Neuronal stem cell (in vitro differentiated cells): Measurements from ENCODE around the gene PNPLA7.
A peak's percentile ranks its signal among the peaks of the same experiment; 100 is the strongest.

Source experiments
- DNase-seq: peaks from one replicate; pipeline ENCODE4 v3.0.0-alpha.2; 2013; ENCODE audit warnings: low spot score
- H2AFZ ChIP-seq: one replicate; pipeline ENCODE4 v1.6.1; 2013; ENCODE audit warnings: mild to moderate bottlenecking, low read length, inconsistent platforms
- H2AK5ac ChIP-seq: 2 replicates; pipeline ENCODE4 v1.6.1; 2013; ENCODE audit warnings: low read depth, mild to moderate bottlenecking, inconsistent platforms, low read length, moderate library complexity, mixed read lengths
- H2BK120ac ChIP-seq: 2 replicates; pipeline ENCODE4 v1.6.1; 2013; ENCODE audit warnings: low read depth, mild to moderate bottlenecking, inconsistent platforms, low read length, moderate library complexity, mixed read lengths
- H2BK12ac ChIP-seq: one replicate; pipeline ENCODE4 v1.6.1; 2013; ENCODE audit warnings: low read length, inconsistent platforms
- H2BK15ac ChIP-seq: 2 replicates; pipeline ENCODE4 v1.6.1; 2013; ENCODE audit warnings: mild to moderate bottlenecking, low read length, inconsistent platforms, mixed read lengths
- H2BK5ac ChIP-seq: one replicate; pipeline ENCODE4 v1.6.1; 2013; ENCODE audit warnings: inconsistent platforms, mild to moderate bottlenecking, low read length, moderate library complexity
- H3K14ac ChIP-seq: one replicate; pipeline ENCODE4 v1.6.1; 2013; ENCODE audit warnings: low read length, inconsistent platforms
- H3K18ac ChIP-seq: 2 replicates; pipeline ENCODE4 v1.6.1; 2013; ENCODE audit warnings: low read length, inconsistent platforms
- H3K23ac ChIP-seq: 2 replicates; pipeline ENCODE4 v1.6.1; 2013; ENCODE audit warnings: low read depth, mild to moderate bottlenecking, mixed read lengths, low read length, inconsistent platforms; ENCODE audit not compliant: poor library complexity
- H3K27ac ChIP-seq: replicated peaks from 3 replicates; pipeline ENCODE4 v1.5.1; 2013; ENCODE audit warnings: low read length, inconsistent platforms
- H3K27me3 ChIP-seq, 3 experiments: 2 replicates each; pipeline ENCODE4 v1.6.1; 2013; ENCODE audit warnings: low read length in 3 of 3, mild to moderate bottlenecking in 2 of 3, inconsistent platforms in 1 of 3, low read depth in 1 of 3, mixed read lengths in 1 of 3, moderate library complexity in 1 of 3; ENCODE audit not compliant: control insufficient read depth in 3 of 3, insufficient read depth in 3 of 3
- H3K36me3 ChIP-seq, 2 donors: replicated peaks in 1 of 2; 2 replicates each; pipeline ENCODE4 v1.6.1; 2013; ENCODE audit warnings: low read length in 2 of 2; ENCODE audit not compliant: control insufficient read depth in 2 of 2, insufficient read depth in 2 of 2
- H3K4ac ChIP-seq: 2 replicates; pipeline ENCODE4 v1.6.1; 2013; ENCODE audit warnings: inconsistent platforms, mild to moderate bottlenecking, low read length, moderate library complexity
- H3K4me1 ChIP-seq, 2 donors: 1 replicate in 1 of 2; 2 replicates in 1 of 2; pipeline ENCODE4 v1.6.1; 2013; ENCODE audit warnings: low read length in 2 of 2, low read depth in 1 of 2; ENCODE audit not compliant: control insufficient read depth in 2 of 2, insufficient read depth in 1 of 2
- H3K4me2 ChIP-seq: one replicate; pipeline ENCODE4 v1.6.1; 2013; ENCODE audit warnings: mild to moderate bottlenecking, low read length, inconsistent platforms; ENCODE audit not compliant: insufficient read depth, poor library complexity, severe bottlenecking
- H3K4me3 ChIP-seq, 2 donors: 2 replicates each; pipeline ENCODE4 v1.5.1; 2013; ENCODE audit warnings: low read length in 2 of 2, mild to moderate bottlenecking in 2 of 2, inconsistent platforms in 1 of 2, moderate library complexity in 1 of 2
- H3K79me1 ChIP-seq: one replicate; pipeline ENCODE4 v1.6.1; 2013; ENCODE audit warnings: low read depth, mild to moderate bottlenecking, inconsistent platforms, low read length, moderate library complexity
- H3K9ac ChIP-seq: one replicate; pipeline ENCODE4 v1.6.1; 2013; ENCODE audit warnings: mild to moderate bottlenecking, low read depth, low read length, inconsistent platforms; ENCODE audit not compliant: poor library complexity
- H3K9me3 ChIP-seq, 2 donors: replicated peaks in 1 of 2; 2 replicates each; pipeline versions ENCODE3 to v1.6.1; 2013; ENCODE audit warnings: low read length in 2 of 2, mild to moderate bottlenecking in 2 of 2, inconsistent platforms in 1 of 2, low read depth in 1 of 2, mixed read lengths in 1 of 2, moderate library complexity in 1 of 2; ENCODE audit not compliant: control insufficient read depth in 2 of 2, insufficient read depth in 1 of 2
- H4K8ac ChIP-seq: one replicate; pipeline ENCODE4 v1.6.1; 2013; ENCODE audit warnings: low read depth, mild to moderate bottlenecking, inconsistent platforms, low read length, moderate library complexity
- H4K91ac ChIP-seq: one replicate; pipeline ENCODE4 v1.6.1; 2013; ENCODE audit warnings: low read length, low read depth, mild to moderate bottlenecking, inconsistent platforms; ENCODE audit not compliant: poor library complexity
- WGBS, 2 donors: extraction: QIAGEN DNeasy Blood & Tissue Kit; methylation state at CpG; one replicate each; pipeline ENCODE4 v1.1.7; 2013; ENCODE audit warnings: missing lambda C conversion rate in 2 of 2, mixed read lengths in 1 of 2; ENCODE audit not compliant: insufficient read length in 2 of 2, insufficient replicate concordance in 1 of 2; ENCODE audit errors: extremely low coverage in 2 of 2; 5-methylcytosine and 5-hydroxymethylcytosine counted together

PNPLA7 gene

DNA sequence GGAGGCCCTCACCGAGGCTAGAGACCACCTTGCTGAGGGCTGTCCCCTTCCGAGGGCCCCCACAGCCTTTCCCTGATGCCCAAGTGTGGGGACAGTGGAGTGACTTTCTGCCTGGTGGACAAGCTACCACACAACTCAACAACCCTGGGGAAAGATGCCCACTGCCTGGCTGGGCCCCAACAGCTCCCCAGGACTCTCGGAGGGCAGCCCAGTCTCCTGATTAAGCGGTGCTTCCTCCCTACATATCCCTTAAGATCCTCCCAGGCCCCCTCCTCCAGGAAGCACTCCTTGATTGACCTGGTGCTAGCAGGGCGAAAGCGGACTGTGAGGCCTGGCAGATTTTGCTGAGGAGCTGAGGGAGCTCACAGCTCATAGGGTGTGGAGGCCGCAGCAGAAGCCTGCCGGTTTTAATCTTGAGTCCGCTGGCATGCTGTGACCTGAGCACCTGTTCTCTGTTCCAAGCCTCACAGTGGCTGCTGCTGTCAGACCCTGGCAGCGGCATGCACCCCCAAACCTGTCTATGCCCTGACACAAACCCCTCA is 93.3 kb downstream of the PNPLA7 start:
- no peak overlapping the region for H2BK120ac ChIP-seq
- no peaks in the 10 kb centered on the region for H3K9me3 ChIP-seq
- H3K18ac ChIP-seq = no peak overlapping the region
- H2AFZ ChIP-seq = no peak overlapping the region
- DNase-seq = no peak
- H3K4me3 ChIP-seq = no peak overlapping the region
- H3K9ac ChIP-seq = no peak overlapping the region
- H3K36me3 ChIP-seq = peaks cover 26 to 53% of the 10 kb centered on the region in 2 donors
- H3K27ac ChIP-seq = no peak overlapping the region
- no peak overlapping the region for H3K4me2 ChIP-seq
- H2BK12ac ChIP-seq = no peak overlapping the region
- no peaks in the 10 kb centered on the region for H3K27me3 ChIP-seq
- no peak overlapping the region for H4K8ac ChIP-seq
- H2AK5ac ChIP-seq = peak overlapping the region; percentile 70
- H2BK15ac ChIP-seq = no peak overlapping the region
- H3K4me1 ChIP-seq = peaks cover 11 to 26% of the 10 kb centered on the region in 2 donors
- peaks cover 28% of the 10 kb centered on the region for H3K79me1 ChIP-seq
- H4K91ac ChIP-seq = no peak overlapping the region
- no peak overlapping the region for H3K4ac ChIP-seq
- peak overlapping the region; percentile 93 for H3K23ac ChIP-seq
- no peak overlapping the region for H3K14ac ChIP-seq
- H2BK5ac ChIP-seq = no peak overlapping the region
- no CpG with 5 or more reads among the region's 10 CpGs for WGBS, 2 donors

DNA sequence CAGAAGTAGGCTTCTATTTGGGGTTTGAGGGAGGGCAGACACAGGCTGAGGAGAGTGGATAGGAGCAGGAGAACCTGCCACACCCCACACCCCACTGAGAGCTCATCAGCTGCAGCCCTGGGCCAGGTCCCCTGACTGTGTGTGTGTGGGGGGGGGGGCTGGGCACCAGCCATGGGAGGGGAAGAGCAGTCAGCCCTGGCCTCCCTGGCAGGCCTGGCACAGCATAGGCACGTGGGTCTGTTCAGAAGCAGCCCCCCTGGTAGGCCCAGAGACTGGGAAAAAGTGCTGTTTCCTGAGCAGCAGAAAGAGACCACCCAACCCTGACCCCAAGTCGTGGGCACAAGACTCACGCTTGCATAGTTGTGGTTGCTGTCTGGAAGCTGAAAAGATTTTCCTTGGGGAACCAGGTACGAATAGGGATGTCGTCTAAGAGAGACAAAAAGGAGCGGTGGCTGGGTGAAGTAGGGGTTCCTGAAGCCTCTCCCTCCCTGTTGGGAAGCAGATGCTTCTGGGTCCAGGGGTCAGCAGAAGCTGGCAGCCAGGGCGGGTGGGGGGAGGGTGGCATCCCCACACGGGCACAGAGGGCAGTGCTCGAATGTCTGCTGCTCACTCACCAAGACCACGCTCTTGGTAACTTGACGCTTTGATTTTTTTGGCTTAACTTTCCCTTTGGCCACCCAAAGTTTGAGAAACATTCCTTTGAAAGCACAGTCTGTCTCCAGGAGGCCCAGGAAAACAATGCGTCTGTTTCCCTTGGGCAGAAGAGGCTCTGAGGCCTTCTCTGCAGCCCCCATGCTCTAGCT is 93.9 kb downstream of the PNPLA7 start:
- no peak overlapping the region for H4K8ac ChIP-seq
- no peak overlapping the region for H3K9ac ChIP-seq
- H3K23ac ChIP-seq = peak overlapping the region; percentile 73
- H2BK120ac ChIP-seq = no peak overlapping the region
- no peaks in the 10 kb centered on the region for H3K27me3 ChIP-seq
- no peak overlapping the region for H3K27ac ChIP-seq
- peak overlapping the region; percentile 75 for H2BK5ac ChIP-seq
- no peak overlapping the region for H2AFZ ChIP-seq
- no peak overlapping the region for H3K4ac ChIP-seq
- peaks cover 11 to 26% of the 10 kb centered on the region in 2 donors for H3K4me1 ChIP-seq
- no peak overlapping the region for H2BK15ac ChIP-seq
- no CpG with 5 or more reads among the region's 12 CpGs for WGBS, 2 donors
- no peak overlapping the region for H4K91ac ChIP-seq
- H3K14ac ChIP-seq = no peak overlapping the region
- no peak overlapping the region for H2AK5ac ChIP-seq
- no peak overlapping the region for H3K4me3 ChIP-seq
- no peak for DNase-seq
- no peak overlapping the region for H3K18ac ChIP-seq
- no peaks in the 10 kb centered on the region for H3K9me3 ChIP-seq
- peaks cover 28% of the 10 kb centered on the region for H3K79me1 ChIP-seq
- H3K36me3 ChIP-seq = peaks cover 26 to 53% of the 10 kb centered on the region in 2 donors
- H2BK12ac ChIP-seq = no peak overlapping the region
- no peak overlapping the region for H3K4me2 ChIP-seq

DNA sequence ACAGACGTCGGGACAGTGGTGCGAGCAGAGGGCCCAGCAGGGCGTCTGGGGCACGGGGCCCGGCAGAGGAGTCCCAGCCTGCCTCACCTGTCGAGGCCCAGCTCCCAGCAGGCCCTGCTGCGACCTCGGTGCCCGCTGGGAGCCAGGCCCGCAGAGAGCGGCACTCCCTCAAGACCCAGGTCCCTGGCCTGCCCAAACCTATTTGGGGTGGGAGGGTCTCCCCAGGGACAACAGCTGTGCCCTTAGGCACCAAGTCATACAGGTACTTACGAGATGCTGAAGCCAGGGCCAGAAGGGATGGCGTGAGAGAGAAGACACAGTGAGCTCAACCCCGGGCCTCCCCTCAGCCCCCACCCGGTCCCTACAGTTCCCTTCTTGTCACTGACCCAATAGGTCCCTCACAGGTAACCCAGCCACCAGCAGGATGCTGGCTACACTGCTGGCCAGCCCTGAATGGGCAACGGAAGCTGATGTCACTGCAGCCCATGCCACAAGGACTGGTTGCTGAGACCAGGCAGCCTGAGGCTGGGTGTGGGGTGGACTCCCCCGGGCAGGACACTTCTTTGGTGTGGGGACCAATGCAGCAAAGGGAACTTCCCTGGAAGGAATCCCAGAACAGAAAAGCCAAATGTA is 94.7 kb downstream of the PNPLA7 start:
- Histone ChIP-seq H3K23ac (peak overlapping the region; percentile 73), H3K27me3 (no peaks in the 10 kb centered on the region), H2BK15ac (peak overlapping the region; percentile 54), H3K4me1 (peaks cover 11 to 26% of the 10 kb centered on the region in 2 donors), H2AFZ (no peak overlapping the region), H3K9ac (peak overlapping the region; percentile 74), H2BK120ac (peak overlapping the region; percentile 22), H2BK12ac (peak overlapping the region; percentile 65), H2AK5ac (peak overlapping the region; percentile 87), H3K4me2 (no peak overlapping the region), H4K8ac (no peak overlapping the region), H3K36me3 (peaks cover 26 to 53% of the 10 kb centered on the region in 2 donors), H3K9me3 (no peaks in the 10 kb centered on the region), H3K18ac (peak overlapping the region; percentile 39), H3K27ac (no peak overlapping the region), H3K4me3 (no peak overlapping the region), H4K91ac (no peak overlapping the region), H3K14ac (no peak overlapping the region), H2BK5ac (peak overlapping the region; percentile 75), H3K4ac (no peak overlapping the region), H3K79me1 (peaks cover 28% of the 10 kb centered on the region)
- no CpG with 5 or more reads among the region's 18 CpGs for WGBS, 2 donors
- DNase-seq = no peak
